Measurements from ENCODE around the gene CAPZB.

GRCh38 chr1:19395678-19396192, 89.6 kb downstream of the CAPZB start:
- TF ChIP-seq POLR2AphosphoS5 (IDR thresholded peaks at IDR 0.05; ENCODE audit: borderline replicate concordance, low read depth, low read length) (no peak), FOXP2 (optimal IDR thresholded peaks at IDR 0.05; ENCODE audit: control extremely low read depth, extremely low read length, insufficient read depth) (no peak), EZH2 (IDR thresholded peaks at IDR 0.05) (no peak)

Data from SK-N-MC (cell line).